ENCODE data around the gene GPR137B.

GRCh38 chr1:236173174-236173767, 30.9 kb downstream of the GPR137B start:
- TF ChIP-seq HDAC2 (IDR thresholded peaks at IDR 0.05; ENCODE audit: borderline replicate concordance in 1 of 2, low read depth in 2 of 2, low read length in 2 of 2) = no peak
- no peak for TF ChIP-seq SIRT6 (IDR thresholded peaks at IDR 0.05; ENCODE audit: low read length)
- no peak for TF ChIP-seq SP1 (IDR thresholded peaks at IDR 0.05; ENCODE audit: low read depth, low read length)
